Colonic mucosa (tissue), 4 donors: ENCODE measurements around the gene AMY1C. TPM values are rescaled to one million over a fixed set of nuclear protein-coding genes. Genes with fewer than 3 reads are reported as not detected.

Source experiments
- DNase-seq: peaks from one replicate; pipeline ENCODE4 v3.0.0-alpha.2; 2020
- H3K27ac ChIP-seq: fragments of 200-600 bp; one replicate; pipeline ENCODE4 v1.8.0; 2021
- H3K27me3 ChIP-seq: fragments of 200-600 bp; one replicate; pipeline ENCODE4 v1.8.0; 2021
- H3K36me3 ChIP-seq: fragments of 200-600 bp; one replicate; pipeline ENCODE4 v1.8.0; 2021
- H3K4me1 ChIP-seq: fragments of 200-600 bp; one replicate; pipeline ENCODE4 v1.8.0; 2021; ENCODE audit warnings: mild to moderate bottlenecking
- H3K4me3 ChIP-seq: fragments of 200-600 bp; one replicate; pipeline ENCODE4 v1.8.0; 2021
- H3K9ac ChIP-seq, 2 donors: one replicate each; pipeline ENCODE4 v1.7.0; 2013; ENCODE audit warnings: control low read depth in 2 of 2, low read depth in 2 of 2, low read length in 2 of 2
- H3K9me3 ChIP-seq: fragments of 200-600 bp; one replicate; pipeline ENCODE4 v1.8.0; 2021
- intact Hi-C: fragments of 100-400 bp; cut with DNase I; formaldehyde crosslinking; loops from one replicate; pipeline ENCODE4 v1.14.1; 2022
- total RNA-seq, 2 donors: library from RNA; stranded (reverse); fragmentation: NEBNext Ultra II Directional in 1 of 2; extraction: Animal tissue kit (Norgen Biotek cat#: 25700) in 1 of 2; gene quantifications; one replicate each; pipeline ENCODE4 v1.2.1, GENCODE V29; 2021
- TF ChIP-seq, protein P1 (sequence below): fragments of 200-600 bp; IDR thresholded peaks from one replicate; pipeline ENCODE4 v1.8.0; 2022; ENCODE audit warnings: antibody characterized with exemption, mild to moderate bottlenecking
- donor health status: healthy.
- donor health status: DM: no; HTN: no; CAD: no.
- donor health status: DM: no; HTN: no; CAD: no.

The AMY1C gene
- total RNA-seq, 2 donors from 2014 or later = not detected

GRCh38 chr1:103761896-103762295 lies 12.2 kb downstream of the AMY1C start:
- no peak overlapping the region for H3K9ac ChIP-seq
- no peak overlapping the region for H3K4me3 ChIP-seq
- TF ChIP-seq, protein P1, sequence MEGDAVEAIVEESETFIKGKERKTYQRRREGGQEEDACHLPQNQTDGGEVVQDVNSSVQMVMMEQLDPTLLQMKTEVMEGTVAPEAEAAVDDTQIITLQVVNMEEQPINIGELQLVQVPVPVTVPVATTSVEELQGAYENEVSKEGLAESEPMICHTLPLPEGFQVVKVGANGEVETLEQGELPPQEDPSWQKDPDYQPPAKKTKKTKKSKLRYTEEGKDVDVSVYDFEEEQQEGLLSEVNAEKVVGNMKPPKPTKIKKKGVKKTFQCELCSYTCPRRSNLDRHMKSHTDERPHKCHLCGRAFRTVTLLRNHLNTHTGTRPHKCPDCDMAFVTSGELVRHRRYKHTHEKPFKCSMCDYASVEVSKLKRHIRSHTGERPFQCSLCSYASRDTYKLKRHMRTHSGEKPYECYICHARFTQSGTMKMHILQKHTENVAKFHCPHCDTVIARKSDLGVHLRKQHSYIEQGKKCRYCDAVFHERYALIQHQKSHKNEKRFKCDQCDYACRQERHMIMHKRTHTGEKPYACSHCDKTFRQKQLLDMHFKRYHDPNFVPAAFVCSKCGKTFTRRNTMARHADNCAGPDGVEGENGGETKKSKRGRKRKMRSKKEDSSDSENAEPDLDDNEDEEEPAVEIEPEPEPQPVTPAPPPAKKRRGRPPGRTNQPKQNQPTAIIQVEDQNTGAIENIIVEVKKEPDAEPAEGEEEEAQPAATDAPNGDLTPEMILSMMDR = no peak
- H3K27ac ChIP-seq = no peak overlapping the region
- intact Hi-C loops = no loop called here
- H3K9me3 ChIP-seq = no peaks in the 10 kb centered on the region
- H3K27me3 ChIP-seq = no peaks in the 10 kb centered on the region
- no peaks in the 10 kb centered on the region for H3K36me3 ChIP-seq
- no peaks in the 10 kb centered on the region for H3K4me1 ChIP-seq
- no peak for DNase-seq

DNA sequence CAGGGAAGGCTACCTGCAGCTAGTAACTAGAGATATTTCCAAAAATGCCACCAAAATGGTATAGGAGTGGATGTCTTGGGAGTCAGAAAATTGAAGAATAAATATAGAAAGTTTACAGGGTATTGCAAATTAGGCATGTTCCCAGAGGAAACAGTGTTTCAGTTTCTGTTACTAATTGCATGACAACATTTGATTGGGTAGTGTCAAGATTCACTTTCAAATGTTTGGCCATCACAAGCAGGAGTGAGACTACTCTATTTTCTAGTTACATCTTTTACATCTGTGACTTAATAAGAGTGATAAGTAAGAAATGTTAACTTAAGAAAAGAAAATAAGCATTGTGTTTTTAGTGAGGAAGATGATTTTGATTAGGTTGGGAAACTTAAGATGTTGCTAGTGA lies 30.2 kb downstream of the AMY1C start:
- H3K4me1 ChIP-seq = no peaks in the 10 kb centered on the region
- TF ChIP-seq, protein P1 = no peak
- no peaks in the 10 kb centered on the region for H3K27me3 ChIP-seq
- H3K27ac ChIP-seq = no peak overlapping the region
- no peak overlapping the region for H3K4me3 ChIP-seq
- no peaks in the 10 kb centered on the region for H3K36me3 ChIP-seq
- no peak overlapping the region for H3K9ac ChIP-seq
- DNase-seq = no peak
- H3K9me3 ChIP-seq = no peaks in the 10 kb centered on the region
- intact Hi-C loops = no loop called here

DNA sequence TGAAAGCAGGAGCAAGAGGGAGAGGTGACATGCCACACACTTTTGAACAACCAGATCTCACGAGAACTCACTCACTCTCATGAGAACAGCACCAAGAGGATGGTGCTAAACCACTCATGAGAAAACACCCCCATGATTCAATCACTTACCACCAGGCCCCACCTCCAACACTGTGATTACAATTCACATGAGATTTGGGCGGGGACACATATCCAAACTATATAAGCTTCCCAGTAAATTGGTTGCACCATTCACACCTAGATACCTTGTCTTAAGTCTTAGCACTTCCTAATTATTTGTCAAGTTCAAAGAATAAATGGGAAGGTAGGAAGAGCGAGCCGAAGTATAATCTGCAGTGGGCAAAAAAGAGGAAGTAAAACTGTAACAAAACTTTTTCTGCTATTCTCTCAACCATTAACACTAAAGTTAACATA lies 34.3 kb downstream of the AMY1C start:
- H3K27ac ChIP-seq = no peak overlapping the region
- no peaks in the 10 kb centered on the region for H3K4me1 ChIP-seq
- TF ChIP-seq, protein P1 = no peak

GRCh38 chr1:103788377-103788776 lies 38.7 kb downstream of the AMY1C start:
- intact Hi-C loops = no loop called here
- Histone ChIP-seq H3K4me1 (no peaks in the 10 kb centered on the region), H3K36me3 (no peaks in the 10 kb centered on the region), H3K9me3 (no peaks in the 10 kb centered on the region), H3K9ac (no peak overlapping the region), H3K27me3 (no peaks in the 10 kb centered on the region), H3K4me3 (no peak overlapping the region), H3K27ac (no peak overlapping the region)
- TF ChIP-seq, protein P1 = no peak
- no peak for DNase-seq

More for the DNA sequence above, 34.3 kb downstream of the AMY1C start:
- H3K9ac ChIP-seq = no peak overlapping the region
- no peak for DNase-seq
- no peak overlapping the region for H3K4me3 ChIP-seq
- H3K9me3 ChIP-seq = no peaks in the 10 kb centered on the region
- H3K36me3 ChIP-seq = no peaks in the 10 kb centered on the region
- intact Hi-C loops = no loop called here
- H3K27me3 ChIP-seq = no peaks in the 10 kb centered on the region

- no peak for DNase-seq
- TF ChIP-seq, protein P1 = no peak
- intact Hi-C loops = no loop called here
- no peaks in the 10 kb centered on the region for H3K4me1 ChIP-seq
- no peak overlapping the region for H3K9ac ChIP-seq
- H3K4me3 ChIP-seq = no peak overlapping the region
- H3K36me3 ChIP-seq = no peaks in the 10 kb centered on the region
- no peaks in the 10 kb centered on the region for H3K27me3 ChIP-seq
- H3K27ac ChIP-seq = no peak overlapping the region
- no peaks in the 10 kb centered on the region for H3K9me3 ChIP-seq
Observed at GRCh38 chr1:103790172-103790571, 40.5 kb downstream of the AMY1C start.

Other genes with a start within 250 kb of the AMY1C start
- gene RNPC3, start 224.2 kb upstream of the AMY1C start, total RNA-seq = 10 to 100 TPM; 18.8 to 19.0 TPM
- 1 to 10 TPM; 6.6 to 8.5 TPM for gene AMY2B, start 178.3 kb upstream of the AMY1C start, total RNA-seq
- 1 to 10 TPM in 1 of 2 donors, not detected in 1; 1.4 TPM for gene AMY2A, start 132.5 kb upstream of the AMY1C start, total RNA-seq
- not detected for gene AMY1A, start 94.1 kb upstream of the AMY1C start, total RNA-seq
- not detected for gene AMY1B, start 53.7 kb upstream of the AMY1C start, total RNA-seq